A549 (cell line): ENCODE data around the gene TOM1L2.

ENCODE experiments used
- CBX2 ChIP-seq: fragments of 200-600 bp; sonication (generic); IDR thresholded peaks from 2 replicates; pipeline ENCODE4 v1.6.1; 2016; ENCODE audit warnings: low read depth, mild to moderate bottlenecking, borderline replicate concordance
- CTCF ChIP-seq: fragments of >200 bp; sonication (Bioruptor Twin); formaldehyde crosslinking; IDR thresholded peaks from 3 replicates; pipeline ENCODE4 v1.5.1; 2016

GRCh38 chr17:17937201-17937853, 34.9 kb downstream of the TOM1L2 start:
- TF ChIP-seq CBX2 (no peak), CTCF (no peak)
